Ishikawa (cell line): ENCODE measurements around the gene SYK.

Experiments
- CEBPB ChIP-seq: IDR thresholded peaks from 2 replicates; pipeline ENCODE4 v1.6.1; 2012
- CREB1 ChIP-seq: IDR thresholded peaks from 2 replicates; pipeline ENCODE4 v1.6.1; 2012; ENCODE audit warnings: low read depth
- EP300 ChIP-seq: IDR thresholded peaks from 2 replicates; pipeline ENCODE4 v1.6.1; 2012; ENCODE audit warnings: borderline replicate concordance
- FOXM1 ChIP-seq: IDR thresholded peaks from 2 replicates; pipeline ENCODE4 v1.6.1; 2012; ENCODE audit warnings: low read depth, borderline replicate concordance
- MAX ChIP-seq: IDR thresholded peaks from 2 replicates; pipeline ENCODE4 v1.6.1; 2012
- NFIC ChIP-seq: IDR thresholded peaks from 2 replicates; pipeline ENCODE4 v1.6.1; 2012
- REST ChIP-seq: IDR thresholded peaks from 2 replicates; pipeline ENCODE4 v1.6.1; 2012; ENCODE audit warnings: low read depth, mild to moderate bottlenecking
- TAF1 ChIP-seq: IDR thresholded peaks from 2 replicates; pipeline ENCODE4 v1.6.1; 2012; ENCODE audit warnings: low read depth, mild to moderate bottlenecking
- TEAD4 ChIP-seq: IDR thresholded peaks from 2 replicates; pipeline ENCODE4 v1.6.1; 2012
- ZBTB7A ChIP-seq: IDR thresholded peaks from 2 replicates; pipeline ENCODE4 v1.6.1; 2012; ENCODE audit warnings: low read depth

- TF ChIP-seq CREB1 (no peak), CEBPB (no peak), TEAD4 (no peak), EP300 (no peak), ZBTB7A (no peak), REST (no peak), MAX (no peak), NFIC (no peak), FOXM1 (no peak), TAF1 (no peak)
Measured at GRCh38 chr9:90783964-90784363, 17.7 kb upstream of the SYK start.
